DND-41 (cell line): ENCODE measurements around the gene ACOXL.
"Not testable (repeated sequence)": the region's sequence is repeated elsewhere in the genome, so short reads cannot be mapped to it uniquely, and the experiment has no call there.

ENCODE experiments used
- ATAC-seq: fragments of 200-7000 bp; cut with Tn5 transposase; 3 replicates; pipeline ENCODE4 v1.9.1; 2021; ENCODE audit warnings: low read depth; ENCODE audit not compliant: insufficient read depth
- DNase-seq: peaks from one replicate; pipeline ENCODE4 v3.0.0-alpha.2; 2020
- H2AFZ ChIP-seq: 2 replicates; pipeline ENCODE4 v1.6.0; 2012; ENCODE audit warnings: low read depth, low read length
- H3K27ac ChIP-seq: 2 replicates; pipeline ENCODE4 v1.5.1; 2012; ENCODE audit warnings: low read length, inconsistent platforms
- H3K27me3 ChIP-seq: fragments of 200-600 bp; sonication (generic); 2 replicates; pipeline ENCODE4 v1.6.0; 2012; ENCODE audit warnings: low read length, mild to moderate bottlenecking, inconsistent platforms; ENCODE audit not compliant: insufficient read depth, poor library complexity
- H3K36me3 ChIP-seq: 2 replicates; pipeline ENCODE4 v1.5.1; 2012; ENCODE audit warnings: low read length, inconsistent platforms; ENCODE audit not compliant: insufficient read depth
- H3K4me1 ChIP-seq: 2 replicates; pipeline ENCODE4 v1.5.1; 2012; ENCODE audit warnings: mild to moderate bottlenecking, low read length; ENCODE audit not compliant: insufficient read depth
- H3K4me2 ChIP-seq: 2 replicates; pipeline ENCODE4 v1.6.0; 2012; ENCODE audit warnings: mild to moderate bottlenecking, moderate library complexity, low read length, inconsistent platforms; ENCODE audit not compliant: insufficient read depth
- H3K4me3 ChIP-seq, 2 experiments: fragments of 200-600 bp in 1 of 2; shearing (Covaris generic) in 1 of 2; 2 replicates each; pipeline ENCODE4 v1.5.1; 2012 to 2016; ENCODE audit warnings: inconsistent platforms in 2 of 2, low read length in 2 of 2, mild to moderate bottlenecking in 2 of 2, low read depth in 1 of 2, moderate library complexity in 1 of 2
- H3K79me2 ChIP-seq: 2 replicates; pipeline ENCODE4 v1.6.0; 2012; ENCODE audit warnings: low read length, inconsistent platforms; ENCODE audit not compliant: insufficient read depth
- H3K9ac ChIP-seq: 2 replicates; pipeline ENCODE4 v1.6.0; 2012; ENCODE audit warnings: low read depth, mild to moderate bottlenecking, inconsistent platforms, low read length, moderate library complexity
- H3K9me3 ChIP-seq: 2 replicates; pipeline ENCODE4 v1.5.1; 2012; ENCODE audit warnings: low read length, moderate library complexity, mild to moderate bottlenecking, inconsistent platforms; ENCODE audit not compliant: insufficient read depth, severe bottlenecking
- H4K20me1 ChIP-seq: 2 replicates; pipeline ENCODE4 v1.6.0; 2012; ENCODE audit warnings: low read length; ENCODE audit not compliant: insufficient read depth
- CTCF ChIP-seq: IDR thresholded peaks from 2 replicates; pipeline ENCODE4 v1.5.1; 2012; ENCODE audit warnings: borderline replicate concordance, low read length, moderate library complexity, mild to moderate bottlenecking; ENCODE audit not compliant: poor library complexity, severe bottlenecking; ENCODE audit errors: extremely low read depth
- EZH2 ChIP-seq: IDR thresholded peaks from 3 replicates; pipeline ENCODE4 v1.6.1; 2012; ENCODE audit warnings: borderline replicate concordance, low read depth, mild to moderate bottlenecking, moderate library complexity, low read length, inconsistent platforms; ENCODE audit not compliant: severe bottlenecking

Gene ACOXL

GRCh38 chr2:110732422-110733413 is at the start of gene ACOXL:
ACOXL (plus strand) TSS chr2:110732573; CDS start chr2:110768390, 35,817 bp downstream.
- Histone ChIP-seq H4K20me1 (no peaks in the 10 kb centered on the region), H3K4me2 (no peak within 1 kb of the TSS), H2AFZ (no peak within 1 kb of the TSS), H3K4me3 (no peak within 1 kb of the TSS), H3K27ac (no peak within 1 kb of the TSS), H3K4me1 (no peaks in the 10 kb centered on the region), H3K36me3 (no peaks in the 10 kb centered on the region), H3K9me3 (no peaks in the 10 kb centered on the region), H3K79me2 (no peaks in the 10 kb centered on the region), H3K9ac (no peak within 1 kb of the TSS), H3K27me3 (no peaks in the 10 kb centered on the region)
- no peak for ATAC-seq
- TF ChIP-seq CTCF (no peak), EZH2 (no peak)
- DNase-seq = no peak

GRCh38 chr2:110682872-110683271 is 49.5 kb upstream of the ACOXL start:
- Histone ChIP-seq H3K4me1 (peaks cover 21% of the 10 kb centered on the region), H3K4me2 (no peak overlapping the region), H2AFZ (no peak overlapping the region), H3K79me2 (peaks cover 10% of the 10 kb centered on the region), H4K20me1 (no peaks in the 10 kb centered on the region), H3K9me3 (peaks cover 11% of the 10 kb centered on the region), H3K36me3 (no peaks in the 10 kb centered on the region), H3K27me3 (no peaks in the 10 kb centered on the region), H3K27ac (no peak overlapping the region), H3K4me3 (no peak overlapping the region), H3K9ac (no peak overlapping the region)
- ATAC-seq (no peak), DNase-seq (no peak)
- TF ChIP-seq EZH2 (no peak), CTCF (no peak)

GRCh38 chr2:110687775-110688484 is 44.4 kb upstream of the ACOXL start:
- H3K27me3 ChIP-seq, H4K20me1 ChIP-seq, H3K27ac ChIP-seq, H3K4me1 ChIP-seq, H3K4me2 ChIP-seq, H2AFZ ChIP-seq, H3K36me3 ChIP-seq, ATAC-seq, H3K79me2 ChIP-seq, H3K4me3 ChIP-seq, H3K9ac ChIP-seq, DNase-seq: not testable (repeated sequence)
- peaks cover 11% of the 10 kb centered on the region for H3K9me3 ChIP-seq

- H3K4me3 ChIP-seq = no peak overlapping the region
- no peaks in the 10 kb centered on the region for H3K4me1 ChIP-seq
- H3K36me3 ChIP-seq = no peaks in the 10 kb centered on the region
- no peak overlapping the region for H3K27ac ChIP-seq
- H3K27me3 ChIP-seq = no peaks in the 10 kb centered on the region
- H4K20me1 ChIP-seq = no peaks in the 10 kb centered on the region
- H3K79me2 ChIP-seq = no peaks in the 10 kb centered on the region
- no peak overlapping the region for H3K9ac ChIP-seq
- no peak for ATAC-seq
- no peak for TF ChIP-seq EZH2
- no peak for TF ChIP-seq CTCF
- H2AFZ ChIP-seq = no peak overlapping the region
- no peak for DNase-seq
- H3K9me3 ChIP-seq = peaks cover 11% of the 10 kb centered on the region
- H3K4me2 ChIP-seq = no peak overlapping the region
Measured at GRCh38 chr2:110688594-110689091, 43.7 kb upstream of the ACOXL start.
